Lung (tissue), 12 donors: Measurements from ENCODE around the gene OR6J1. TPM values are rescaled to one million over a fixed set of nuclear protein-coding genes. Genes with fewer than 3 reads are reported as not detected.
"Not testable (repeated sequence)": the region's sequence is repeated elsewhere in the genome, so short reads cannot be mapped to it uniquely, and the experiment has no call there.

Experiments used
- ATAC-seq: fragments of 200-7000 bp; cut with Tn5 transposase; one replicate; pipeline ENCODE4 v1.9.1; 2020; ENCODE audit warnings: moderate number of reproducible peaks; ENCODE audit not compliant: insufficient read depth, low FRiP score
- DNase-seq, 3 donors: peaks; one replicate each; pipeline ENCODE4 v3.0.0-alpha.2; 2013 to 2017
- H3K27ac ChIP-seq, 2 donors: one replicate each; pipeline ENCODE4 v1.5.1; 2013; ENCODE audit warnings: mild to moderate bottlenecking in 2 of 2, moderate library complexity in 2 of 2, control low read depth in 1 of 2, inconsistent platforms in 1 of 2, low read depth in 1 of 2, low read length in 1 of 2
- H3K27me3 ChIP-seq, 3 donors: one replicate each; pipeline ENCODE4 v1.5.1; 2013; ENCODE audit warnings: low read length in 2 of 3; ENCODE audit not compliant: control insufficient read depth in 3 of 3, insufficient read depth in 3 of 3
- H3K36me3 ChIP-seq, 4 donors: one replicate each; pipeline ENCODE4 v1.5.1; 2013; ENCODE audit warnings: low read length in 4 of 4, mild to moderate bottlenecking in 1 of 4, moderate library complexity in 1 of 4; ENCODE audit not compliant: control insufficient read depth in 4 of 4, insufficient read depth in 4 of 4
- H3K4me1 ChIP-seq, 5 donors: one replicate each; pipeline ENCODE4 v1.5.1; 2013; ENCODE audit warnings: low read length in 5 of 5, mild to moderate bottlenecking in 2 of 5, moderate library complexity in 1 of 5; ENCODE audit not compliant: control insufficient read depth in 5 of 5, insufficient read depth in 5 of 5
- H3K4me3 ChIP-seq: one replicate; pipeline ENCODE4 v1.5.1; 2013; ENCODE audit warnings: mild to moderate bottlenecking, control low read depth, moderate library complexity
- H3K9ac ChIP-seq, 2 donors: one replicate each; pipeline ENCODE4 v1.5.1; 2013; ENCODE audit warnings: low read length in 2 of 2, control low read depth in 1 of 2; ENCODE audit not compliant: insufficient read depth in 1 of 2
- H3K9me3 ChIP-seq, 4 donors: one replicate each; pipeline ENCODE4 v1.5.1; 2013; ENCODE audit warnings: low read length in 3 of 4, mild to moderate bottlenecking in 1 of 4, moderate library complexity in 1 of 4; ENCODE audit not compliant: control insufficient read depth in 4 of 4, insufficient read depth in 3 of 4
- WGBS, 2 donors: extraction: QIAGEN DNeasy Blood & Tissue Kit; methylation state at CpG; one replicate each; pipeline ENCODE4 v1.1.7; 2013; 5-methylcytosine and 5-hydroxymethylcytosine counted together
- polyA plus RNA-seq, 2 donors: library from polyadenylated mRNA; stranded (reverse); fragments of 200-250 nt; gene quantifications; one replicate each; pipeline ENCODE4 v1.2.1, GENCODE V29; 2013
- total RNA-seq, 2 donors: library from RNA; depleted of rRNA in 1 of 2; stranded (reverse); fragments of >200 nt in 1 of 2; gene quantifications; one replicate each; pipeline ENCODE4 v1.2.1, GENCODE V29; 2014 to 2021
- TF ChIP-seq, protein P1 (sequence below): IDR thresholded peaks from 2 replicates; pipeline ENCODE4 v1.5.1; 2012; ENCODE audit warnings: mild to moderate bottlenecking; ENCODE audit errors: control extremely low read depth, extremely low read depth
- donor health status: control.
- donor health status: control.
- donor health status: Bipolar disorder and iron deficiency.
- donor health status: healthy.
- donor health status: DM: yes; HTN: yes; CAD: no.

OR6J1 gene
- total and polyA plus RNA-seq, 4 donors = 0.11 TPM; not detected in 3

DNA sequence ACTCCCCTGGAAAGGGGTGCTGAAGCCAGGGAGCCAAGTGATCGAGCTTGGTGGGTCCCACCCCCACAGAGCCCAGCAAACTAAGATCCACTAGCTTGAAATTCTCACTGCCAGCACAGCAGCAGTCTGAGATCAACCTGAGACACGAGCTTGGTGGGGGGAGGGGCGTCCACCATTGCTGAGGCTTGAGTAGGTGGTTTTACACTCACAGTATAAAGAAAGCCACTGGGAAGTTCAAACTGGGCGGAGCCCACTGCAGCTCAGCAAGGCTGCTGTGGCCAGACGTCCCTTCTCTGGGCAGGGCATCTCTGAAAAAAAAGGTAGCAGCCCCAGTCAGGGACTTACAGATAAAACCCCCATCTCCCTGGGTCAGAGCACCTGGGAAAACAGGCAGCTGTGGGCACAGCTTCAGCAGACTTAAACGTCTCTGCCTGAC is 42.0 kb upstream of the OR6J1 start:
- H3K4me1 ChIP-seq, H3K27ac ChIP-seq, DNase-seq, H3K4me3 ChIP-seq, H3K27me3 ChIP-seq, ATAC-seq, H3K36me3 ChIP-seq, H3K9me3 ChIP-seq, H3K9ac ChIP-seq: not testable (repeated sequence)
- WGBS, 2 donors = 39 to 45% methylated on average over 6 of the region's 6 CpGs

DNA sequence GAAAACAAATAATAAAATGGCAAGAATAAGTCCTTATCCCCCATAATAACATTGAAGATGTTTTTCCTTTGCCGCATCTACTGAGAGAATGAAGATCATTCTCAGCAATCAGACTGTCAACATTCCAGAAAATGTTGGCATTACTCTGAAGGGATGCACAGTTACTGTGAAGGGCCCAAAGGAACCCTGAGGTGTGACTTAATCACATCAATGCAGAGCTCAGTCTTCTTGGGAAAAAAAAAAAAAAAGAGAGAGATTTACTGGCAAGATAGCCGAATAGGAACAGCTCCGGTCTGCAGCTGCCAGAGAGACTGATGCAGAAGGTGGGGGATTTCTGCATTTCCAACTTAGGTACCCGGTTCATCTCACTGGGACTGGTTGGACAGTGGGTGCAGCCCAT is 41.3 kb upstream of the OR6J1 start:
- DNase-seq (no peak), ATAC-seq (no peak)
- H3K9ac ChIP-seq = no peak overlapping the region
- H3K9me3 ChIP-seq = peaks cover 0 to 4% (median 0%) of the 10 kb centered on the region in 4 donors
- H3K4me1 ChIP-seq = peaks cover 0 to under 1% (median 0%) of the 10 kb centered on the region in 5 donors
- no peaks in the 10 kb centered on the region for H3K27me3 ChIP-seq
- no peaks in the 10 kb centered on the region for H3K36me3 ChIP-seq
- 56 to 59% methylated on average over 4 of the region's 4 CpGs for WGBS, 2 donors
- no peak overlapping the region for H3K27ac ChIP-seq
- TF ChIP-seq, protein P1, sequence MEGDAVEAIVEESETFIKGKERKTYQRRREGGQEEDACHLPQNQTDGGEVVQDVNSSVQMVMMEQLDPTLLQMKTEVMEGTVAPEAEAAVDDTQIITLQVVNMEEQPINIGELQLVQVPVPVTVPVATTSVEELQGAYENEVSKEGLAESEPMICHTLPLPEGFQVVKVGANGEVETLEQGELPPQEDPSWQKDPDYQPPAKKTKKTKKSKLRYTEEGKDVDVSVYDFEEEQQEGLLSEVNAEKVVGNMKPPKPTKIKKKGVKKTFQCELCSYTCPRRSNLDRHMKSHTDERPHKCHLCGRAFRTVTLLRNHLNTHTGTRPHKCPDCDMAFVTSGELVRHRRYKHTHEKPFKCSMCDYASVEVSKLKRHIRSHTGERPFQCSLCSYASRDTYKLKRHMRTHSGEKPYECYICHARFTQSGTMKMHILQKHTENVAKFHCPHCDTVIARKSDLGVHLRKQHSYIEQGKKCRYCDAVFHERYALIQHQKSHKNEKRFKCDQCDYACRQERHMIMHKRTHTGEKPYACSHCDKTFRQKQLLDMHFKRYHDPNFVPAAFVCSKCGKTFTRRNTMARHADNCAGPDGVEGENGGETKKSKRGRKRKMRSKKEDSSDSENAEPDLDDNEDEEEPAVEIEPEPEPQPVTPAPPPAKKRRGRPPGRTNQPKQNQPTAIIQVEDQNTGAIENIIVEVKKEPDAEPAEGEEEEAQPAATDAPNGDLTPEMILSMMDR = no peak
- H3K4me3 ChIP-seq = no peak overlapping the region

DNA sequence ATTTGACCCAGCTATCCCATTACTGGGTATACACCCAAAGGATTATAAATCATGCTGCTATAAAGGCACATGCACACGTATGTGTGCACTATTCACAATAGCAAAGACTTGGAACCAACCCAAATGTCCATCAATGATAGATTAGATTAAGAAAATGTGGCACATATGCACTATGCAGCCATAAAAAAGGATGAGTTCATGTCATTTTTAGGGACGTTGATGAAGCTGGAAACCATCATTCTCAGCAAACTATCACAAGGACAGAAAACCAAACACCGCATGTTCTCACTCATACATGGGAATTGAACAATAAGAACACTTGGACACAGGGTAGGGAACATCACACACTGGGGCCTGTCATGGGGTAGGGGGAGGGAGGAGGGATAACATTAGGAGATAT is 39.3 kb upstream of the OR6J1 start:
- not testable (repeated sequence) for H3K9ac ChIP-seq, H3K4me3 ChIP-seq, ATAC-seq, H3K4me1 ChIP-seq, H3K36me3 ChIP-seq, DNase-seq, H3K9me3 ChIP-seq, H3K27ac ChIP-seq, H3K27me3 ChIP-seq
- WGBS, 2 donors = 74 to 81% methylated on average over 3 of the region's 3 CpGs

DNA sequence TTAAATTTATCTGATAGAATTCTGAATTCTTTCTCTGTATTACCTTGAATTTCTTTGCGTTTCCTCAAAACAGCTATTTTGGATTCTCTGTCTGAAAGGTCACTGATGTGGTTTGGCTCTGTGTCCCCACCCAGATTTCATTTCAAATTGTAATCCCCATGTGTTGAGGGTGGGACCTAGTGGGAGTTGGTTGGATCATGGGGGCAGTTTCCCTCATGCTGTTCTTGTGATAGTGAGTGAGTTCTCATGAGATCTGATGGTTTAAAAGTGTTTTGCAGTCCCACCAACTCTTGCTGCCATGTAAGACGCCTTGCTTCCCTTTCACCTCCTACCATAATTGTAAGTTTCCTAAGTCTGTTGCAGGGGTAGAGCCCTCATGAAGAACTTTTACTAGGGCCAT is 34.1 kb upstream of the OR6J1 start:
- H3K36me3 ChIP-seq = no peaks in the 10 kb centered on the region
- H3K9ac ChIP-seq = no peak overlapping the region
- no peaks in the 10 kb centered on the region for H3K9me3 ChIP-seq
- 90 to 94% methylated on average over 2 of the region's 2 CpGs for WGBS, 2 donors
- no peak overlapping the region for H3K4me3 ChIP-seq
- DNase-seq (no peak), ATAC-seq (no peak)
- no peak overlapping the region for H3K27ac ChIP-seq
- H3K27me3 ChIP-seq = no peaks in the 10 kb centered on the region
- H3K4me1 ChIP-seq = no peaks in the 10 kb centered on the region
- TF ChIP-seq, protein P1 = no peak

DNA sequence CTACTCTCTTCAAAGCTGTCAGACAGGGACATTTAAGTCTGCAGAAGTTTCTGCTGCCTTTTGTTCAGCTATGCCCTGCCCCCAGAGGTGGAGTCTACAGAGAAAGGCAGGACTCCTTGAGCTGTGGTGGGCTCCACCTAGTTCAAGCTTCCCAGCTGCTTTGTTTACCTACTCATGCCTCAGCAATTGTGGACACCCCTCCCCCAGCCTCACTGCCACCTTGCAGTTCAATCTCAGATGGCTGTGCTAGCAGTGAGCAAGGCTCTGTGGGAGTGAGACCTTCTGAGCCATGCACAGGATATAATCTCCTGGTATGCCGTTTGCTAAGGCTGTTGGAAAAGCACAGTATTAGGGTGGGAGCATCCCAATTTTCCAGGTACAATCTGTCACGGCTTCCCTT is 33.4 kb upstream of the OR6J1 start:
- DNase-seq, H3K4me3 ChIP-seq, H3K4me1 ChIP-seq, H3K9ac ChIP-seq, ATAC-seq, H3K36me3 ChIP-seq, H3K27me3 ChIP-seq, H3K27ac ChIP-seq, H3K9me3 ChIP-seq: not testable (repeated sequence)
- WGBS, 2 donors = 69 to 85% methylated on average over 2 of the region's 2 CpGs
